ENCODE results near the gene PRMT2. TPM values are rescaled to one million over a fixed set of nuclear protein-coding genes. Genes with fewer than 3 reads are reported as not detected.

PRMT2 gene
- total RNA-seq, 1 experiment from 2014 or later = 53.7 TPM

DNA sequence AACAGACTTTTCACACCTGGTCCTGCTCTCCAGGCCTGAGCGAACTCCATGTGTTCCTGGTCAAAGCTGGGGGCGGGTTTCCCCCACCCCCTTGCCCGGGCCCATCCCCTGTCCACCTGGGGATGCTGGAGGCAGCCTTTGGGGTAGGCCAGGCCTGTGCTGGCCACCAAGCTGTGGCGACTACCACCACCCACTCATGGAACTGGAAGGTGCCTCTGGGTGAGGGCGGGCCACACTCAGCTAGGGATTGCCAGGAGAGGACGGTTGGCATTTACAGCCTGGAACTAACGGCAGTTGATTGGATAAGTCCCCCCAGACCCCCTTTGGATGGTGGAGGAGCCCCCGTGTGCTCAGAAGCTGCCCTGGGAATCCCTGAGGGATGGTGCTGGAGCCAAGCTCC lies 38.4 kb upstream of the PRMT2 start (continued):
- TF ChIP-seq E2F4 (CRISPR knock-in tag; IDR thresholded peaks at IDR 0.05; ENCODE audit: borderline replicate concordance, low read depth) (no peak), SMAD3 (CRISPR knock-in tag; IDR thresholded peaks at IDR 0.05; ENCODE audit: borderline replicate concordance) (no peak), RELA (CRISPR knock-in tag; IDR thresholded peaks at IDR 0.05; ENCODE audit: borderline replicate concordance) (no peak), STAT6 (CRISPR knock-in tag; conservative IDR thresholded peaks at IDR 0.05; ENCODE audit: low read depth) (no peak), ZNF416 (CRISPR knock-in tag; IDR thresholded peaks at IDR 0.05) (no peak), FOXK1 (CRISPR knock-in tag; IDR thresholded peaks at IDR 0.05) (no peak), FOXJ3 (CRISPR knock-in tag; IDR thresholded peaks at IDR 0.05; ENCODE audit: borderline replicate concordance) (no peak), PRDM15 (CRISPR knock-in tag; IDR thresholded peaks at IDR 0.05) (no peak), SMAD4 (CRISPR knock-in tag; IDR thresholded peaks at IDR 0.05) (no peak)

- DNase-seq (ENCODE audit: low spot score) = no peak
- TF ChIP-seq NFYB (CRISPR knock-in tag; conservative IDR thresholded peaks at IDR 0.05; ENCODE audit: low read depth) (peak; percentile 66), USF1 (CRISPR knock-in tag; IDR thresholded peaks at IDR 0.05) (peak; percentile 43), USF2 (CRISPR knock-in tag; IDR thresholded peaks at IDR 0.05) (peak; percentile 69)
- TF ChIP-seq, protein P1, sequence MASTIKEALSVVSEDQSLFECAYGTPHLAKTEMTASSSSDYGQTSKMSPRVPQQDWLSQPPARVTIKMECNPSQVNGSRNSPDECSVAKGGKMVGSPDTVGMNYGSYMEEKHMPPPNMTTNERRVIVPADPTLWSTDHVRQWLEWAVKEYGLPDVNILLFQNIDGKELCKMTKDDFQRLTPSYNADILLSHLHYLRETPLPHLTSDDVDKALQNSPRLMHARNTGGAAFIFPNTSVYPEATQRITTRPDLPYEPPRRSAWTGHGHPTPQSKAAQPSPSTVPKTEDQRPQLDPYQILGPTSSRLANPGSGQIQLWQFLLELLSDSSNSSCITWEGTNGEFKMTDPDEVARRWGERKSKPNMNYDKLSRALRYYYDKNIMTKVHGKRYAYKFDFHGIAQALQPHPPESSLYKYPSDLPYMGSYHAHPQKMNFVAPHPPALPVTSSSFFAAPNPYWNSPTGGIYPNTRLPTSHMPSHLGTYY (CRISPR knock-in tag; IDR thresholded peaks at IDR 0.05) = no peak
- H3K36me3 Mint-ChIP-seq = peaks cover 16% of the 10 kb centered on the region
- no peak overlapping the region for H3K27ac Mint-ChIP-seq
- no peak for ATAC-seq
- CTCF ChIA-PET = no interaction called here
- H3K4me1 Mint-ChIP-seq = peaks cover 5% of the 10 kb centered on the region
- POLR2A ChIA-PET = no interaction called here
- H3K27me3 Mint-ChIP-seq (ENCODE audit: low read depth) = 0 out of 2 replicates have a peak, but pooled peaks cover 4% of the 10 kb centered on the region
- H3K9me3 Mint-ChIP-seq = peaks cover 27% of the 10 kb centered on the region
- H3K4me3 Mint-ChIP-seq = no peak overlapping the region
These were observed 37.6 kb upstream of the PRMT2 start for GRCh38 chr21:46597896-46598343.
